ENCODE measurements around the gene GRM5.
A peak's percentile ranks its signal among the peaks of the same experiment; 100 is the strongest.
"Not testable (repeated sequence)": the region's sequence is repeated elsewhere in the genome, so short reads cannot be mapped to it uniquely, and the experiment has no call there.

GRM5 gene

GRCh38 chr11:89065651-89066201 lies at the start of gene GRM5:
Gene GRM5 (minus strand): TSS chr11:89065982. CDS start chr11:89047872, 18,110 bp downstream.
- H3K4me1 ChIP-seq (ENCODE audit: insufficient read depth, low read length); H3K27ac ChIP-seq (ENCODE audit: low read length); H3K36me3 ChIP-seq (ENCODE audit: insufficient read depth, low read depth, low read length); H3K9me3 ChIP-seq (ENCODE audit: insufficient read depth, low read depth, low read length); H3K9ac ChIP-seq (ENCODE audit: low read depth, low read length): not testable (repeated sequence)
- Histone ChIP-seq H3K27me3 (ENCODE audit: insufficient read depth, low read length) (peaks cover 67% of the 10 kb centered on the region), H3K4me3 (ENCODE audit: low read length) (peak within 1 kb of the TSS; percentile 54; the same call in 1 of the 2 replicates)

GRCh38 chr11:89097956-89098355 lies 32.2 kb upstream of the GRM5 start:
- not testable (repeated sequence) for H3K36me3 ChIP-seq (ENCODE audit: insufficient read depth, low read depth, low read length); H3K9ac ChIP-seq (ENCODE audit: low read depth, low read length); H3K4me3 ChIP-seq (ENCODE audit: low read length); H3K9me3 ChIP-seq (ENCODE audit: insufficient read depth, low read depth, low read length); H3K27ac ChIP-seq (ENCODE audit: low read length); H3K4me1 ChIP-seq (ENCODE audit: insufficient read depth, low read length); H3K27me3 ChIP-seq (ENCODE audit: insufficient read depth, low read length)

- H3K27ac ChIP-seq (ENCODE audit: low read length); H3K9ac ChIP-seq (ENCODE audit: low read depth, low read length); H3K4me3 ChIP-seq (ENCODE audit: low read length); H3K36me3 ChIP-seq (ENCODE audit: insufficient read depth, low read depth, low read length); H3K4me1 ChIP-seq (ENCODE audit: insufficient read depth, low read length); H3K27me3 ChIP-seq (ENCODE audit: insufficient read depth, low read length); H3K9me3 ChIP-seq (ENCODE audit: insufficient read depth, low read depth, low read length): not testable (repeated sequence)
Measured at GRCh38 chr11:89093806-89094205, 28.0 kb upstream of the GRM5 start.

GRCh38 chr11:89084951-89085350 lies 19.2 kb upstream of the GRM5 start:
- not testable (repeated sequence) for H3K9ac ChIP-seq (ENCODE audit: low read depth, low read length); H3K36me3 ChIP-seq (ENCODE audit: insufficient read depth, low read depth, low read length); H3K27me3 ChIP-seq (ENCODE audit: insufficient read depth, low read length); H3K9me3 ChIP-seq (ENCODE audit: insufficient read depth, low read depth, low read length); H3K27ac ChIP-seq (ENCODE audit: low read length); H3K4me3 ChIP-seq (ENCODE audit: low read length); H3K4me1 ChIP-seq (ENCODE audit: insufficient read depth, low read length)

- not testable (repeated sequence) for H3K4me1 ChIP-seq (ENCODE audit: insufficient read depth, low read length); H3K4me3 ChIP-seq (ENCODE audit: low read length); H3K27ac ChIP-seq (ENCODE audit: low read length); H3K36me3 ChIP-seq (ENCODE audit: insufficient read depth, low read depth, low read length); H3K9me3 ChIP-seq (ENCODE audit: insufficient read depth, low read depth, low read length); H3K9ac ChIP-seq (ENCODE audit: low read depth, low read length)
- peaks cover 20% of the 10 kb centered on the region for H3K27me3 ChIP-seq (ENCODE audit: insufficient read depth, low read length)
Measured at GRCh38 chr11:89070911-89071310, 5.1 kb upstream of the GRM5 start.

GRCh38 chr11:89067264-89067663 lies 1.5 kb upstream of the GRM5 start:
- Histone ChIP-seq H3K27me3 (ENCODE audit: insufficient read depth, low read length) (peaks cover 56% of the 10 kb centered on the region), H3K27ac (ENCODE audit: low read length) (no peak overlapping the region)

GRCh38 chr11:89065066-89065465 lies 716 bp downstream of the GRM5 start:
- Histone ChIP-seq H3K4me3 (ENCODE audit: low read length) (peak overlapping the region; percentile 47; the same call in 1 of the 2 replicates), H3K9me3 (ENCODE audit: insufficient read depth, low read depth, low read length) (no peaks in the 10 kb centered on the region), H3K36me3 (ENCODE audit: insufficient read depth, low read depth, low read length) (no peaks in the 10 kb centered on the region), H3K4me1 (ENCODE audit: insufficient read depth, low read length) (no peaks in the 10 kb centered on the region; the same call in 1 of the 2 replicates), H3K27ac (ENCODE audit: low read length) (no peak overlapping the region), H3K9ac (ENCODE audit: low read depth, low read length) (no peak overlapping the region), H3K27me3 (ENCODE audit: insufficient read depth, low read length) (peaks cover 67% of the 10 kb centered on the region)

More at GRCh38 chr11:89067264-89067663, 1.5 kb upstream of the GRM5 start:
- Histone ChIP-seq H3K4me3 (ENCODE audit: low read length) (no peak overlapping the region), H3K36me3 (ENCODE audit: insufficient read depth, low read depth, low read length) (no peaks in the 10 kb centered on the region), H3K4me1 (ENCODE audit: insufficient read depth, low read length) (no peaks in the 10 kb centered on the region; the same call in 1 of the 2 replicates), H3K9ac (ENCODE audit: low read depth, low read length) (no peak overlapping the region), H3K9me3 (ENCODE audit: insufficient read depth, low read depth, low read length) (no peaks in the 10 kb centered on the region)

GRCh38 chr11:89063481-89063951 lies 2.3 kb downstream of the GRM5 start:
- not testable (repeated sequence) for H3K36me3 ChIP-seq (ENCODE audit: insufficient read depth, low read depth, low read length); H3K9ac ChIP-seq (ENCODE audit: low read depth, low read length); H3K9me3 ChIP-seq (ENCODE audit: insufficient read depth, low read depth, low read length); H3K4me1 ChIP-seq (ENCODE audit: insufficient read depth, low read length); H3K27ac ChIP-seq (ENCODE audit: low read length)
- Histone ChIP-seq H3K4me3 (ENCODE audit: low read length) (peak overlapping the region; percentile 51; the same call in 1 of the 2 replicates), H3K27me3 (ENCODE audit: insufficient read depth, low read length) (peaks cover 67% of the 10 kb centered on the region)

GRCh38 chr11:89062771-89063298 lies 2.9 kb downstream of the GRM5 start:
- H3K9ac ChIP-seq (ENCODE audit: low read depth, low read length); H3K4me1 ChIP-seq (ENCODE audit: insufficient read depth, low read length); H3K27ac ChIP-seq (ENCODE audit: low read length); H3K36me3 ChIP-seq (ENCODE audit: insufficient read depth, low read depth, low read length); H3K9me3 ChIP-seq (ENCODE audit: insufficient read depth, low read depth, low read length): not testable (repeated sequence)
- Histone ChIP-seq H3K4me3 (ENCODE audit: low read length) (peak overlapping the region; percentile 51; the same call in 1 of the 2 replicates), H3K27me3 (ENCODE audit: insufficient read depth, low read length) (peaks cover 66% of the 10 kb centered on the region)

- H3K9me3 ChIP-seq (ENCODE audit: insufficient read depth, low read depth, low read length); H3K27ac ChIP-seq (ENCODE audit: low read length); H3K4me3 ChIP-seq (ENCODE audit: low read length); H3K36me3 ChIP-seq (ENCODE audit: insufficient read depth, low read depth, low read length); H3K9ac ChIP-seq (ENCODE audit: low read depth, low read length); H3K4me1 ChIP-seq (ENCODE audit: insufficient read depth, low read length): not testable (repeated sequence)
- H3K27me3 ChIP-seq (ENCODE audit: insufficient read depth, low read length): peaks cover 56% of the 10 kb centered on the region
Measured at GRCh38 chr11:89061839-89062238, 3.9 kb downstream of the GRM5 start.

GRCh38 chr11:89057406-89057805 lies 8.4 kb downstream of the GRM5 start:
- H3K9me3 ChIP-seq (ENCODE audit: insufficient read depth, low read depth, low read length); H3K4me1 ChIP-seq (ENCODE audit: insufficient read depth, low read length); H3K4me3 ChIP-seq (ENCODE audit: low read length); H3K9ac ChIP-seq (ENCODE audit: low read depth, low read length); H3K27ac ChIP-seq (ENCODE audit: low read length); H3K36me3 ChIP-seq (ENCODE audit: insufficient read depth, low read depth, low read length): not testable (repeated sequence)
- peaks cover 12% of the 10 kb centered on the region for H3K27me3 ChIP-seq (ENCODE audit: insufficient read depth, low read length)

GRCh38 chr11:89052220-89052619 lies 13.6 kb downstream of the GRM5 start:
- no peak overlapping the region for H3K27ac ChIP-seq (ENCODE audit: low read length)
- no peak overlapping the region for H3K4me3 ChIP-seq (ENCODE audit: low read length)
- H3K9me3 ChIP-seq (ENCODE audit: insufficient read depth, low read depth, low read length): no peaks in the 10 kb centered on the region
- no peaks in the 10 kb centered on the region for H3K36me3 ChIP-seq (ENCODE audit: insufficient read depth, low read depth, low read length)
- H3K9ac ChIP-seq (ENCODE audit: low read depth, low read length): no peak overlapping the region
- no peaks in the 10 kb centered on the region for H3K27me3 ChIP-seq (ENCODE audit: insufficient read depth, low read length)
- no peaks in the 10 kb centered on the region for H3K4me1 ChIP-seq (ENCODE audit: insufficient read depth, low read length)
